ENCODE data around the gene GCDH. TPM values are rescaled to one million over a fixed set of nuclear protein-coding genes. Genes with fewer than 3 reads are reported as not detected.
A peak's percentile ranks its signal among the peaks of the same experiment; 100 is the strongest.
"Not testable (repeated sequence)": the region's sequence is repeated elsewhere in the genome, so short reads cannot be mapped to it uniquely, and the experiment has no call there.

Gene GCDH
- total RNA-seq (2014; rRNA removed; shearing (Covaris generic)): 22.5 and 30.0 TPM in 2 replicates
- 20.0 and 20.7 TPM in 2 replicates for polyA plus RNA-seq (2016; fragmentation: Nextera tagmentation; extraction: Ambion mirVana)

DNA sequence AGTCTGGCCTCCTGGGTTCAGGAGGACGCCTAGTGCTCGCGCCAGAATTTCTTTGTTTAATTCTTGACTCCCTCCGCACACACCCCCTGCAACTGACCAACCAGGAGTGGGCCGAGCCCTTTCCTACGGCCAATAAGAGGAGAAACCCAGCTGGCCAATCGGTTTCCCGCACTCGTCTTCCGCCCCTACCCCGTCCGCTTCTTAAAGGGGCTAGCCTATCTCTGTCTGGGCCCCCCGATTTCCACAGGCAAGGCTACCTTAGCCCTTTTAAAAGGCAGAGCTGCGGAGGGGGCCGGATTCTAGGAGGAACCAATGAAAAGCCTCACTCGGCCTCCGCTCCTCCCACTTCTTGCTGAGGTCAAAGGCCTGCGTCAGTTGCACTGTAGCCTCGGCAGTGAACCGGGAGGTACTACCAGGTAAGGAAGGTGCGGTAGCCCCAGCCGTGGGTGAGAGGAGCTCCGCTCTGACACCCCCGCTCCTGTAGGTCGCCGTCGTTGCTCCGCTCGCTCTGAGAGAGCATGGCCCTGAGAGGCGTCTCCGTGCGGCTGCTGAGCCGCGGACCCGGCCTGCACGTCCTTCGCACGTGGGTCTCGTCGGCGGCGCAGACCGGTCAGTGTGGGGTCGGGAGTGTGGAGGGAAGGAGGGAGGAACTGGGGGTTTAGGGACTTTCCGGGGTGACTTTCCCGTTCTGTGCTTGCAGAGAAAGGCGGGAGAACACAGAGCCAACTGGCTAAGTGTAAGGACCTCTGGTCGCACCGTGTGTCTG is at the start of gene GCDH:
GCDH (plus strand) TSS at position 374 of the 766 bp plus-strand sequence; CDS start at position 519, 145 bp downstream.
- 1% methylated on average over 49 of the region's 49 CpGs for WGBS, 2 experiments (ENCODE audit: low coverage in 1 of 2, low lambda C conversion rate in 2 of 2, missing lambda C conversion rate in 2 of 2)
- Histone ChIP-seq H3K27ac (no peak within 1 kb of the TSS), H3K4me3 (peak within 1 kb of the TSS; percentile 85), H2AFZ (peak within 1 kb of the TSS; percentile 75), H3F3A (ENCODE audit: insufficient read depth) (no peaks in the 10 kb centered on the region), H3K36me3 (ENCODE audit: low read depth) (no peaks in the 10 kb centered on the region), H3K27me3 (replicated peaks; ENCODE audit: insufficient read depth) (no peaks in the 10 kb centered on the region; the same call in 1 of the 2 replicates), H3K4me1 (ENCODE audit: insufficient read depth) (peaks cover 3% of the 10 kb centered on the region; the same call in 1 of the 2 replicates), H3K9ac (peak within 1 kb of the TSS; percentile 72), H3K9me3 (ENCODE audit: low read depth) (no peaks in the 10 kb centered on the region), H3K4me2 (ENCODE audit: unreplicated experiment) (peak within 1 kb of the TSS; percentile 92), H4K20me1 (ENCODE audit: insufficient read depth) (no peaks in the 10 kb centered on the region), H3K9me2 (ENCODE audit: insufficient read depth) (no peaks in the 10 kb centered on the region), H3K79me2 (ENCODE audit: insufficient read depth) (peaks cover 11% of the 10 kb centered on the region; the same call in 1 of the 2 replicates)
- in situ Hi-C loops (cut with MboI): no loop called here
- TF ChIP-seq EZH2phosphoT487 (IDR thresholded peaks at IDR 0.05; ENCODE audit: insufficient read depth, low read depth) (no peak), EZH2 (IDR thresholded peaks at IDR 0.05; ENCODE audit: insufficient read depth, poor library complexity, severe bottlenecking) (no peak)
- peak; percentile 100 for DNase-seq

DNA sequence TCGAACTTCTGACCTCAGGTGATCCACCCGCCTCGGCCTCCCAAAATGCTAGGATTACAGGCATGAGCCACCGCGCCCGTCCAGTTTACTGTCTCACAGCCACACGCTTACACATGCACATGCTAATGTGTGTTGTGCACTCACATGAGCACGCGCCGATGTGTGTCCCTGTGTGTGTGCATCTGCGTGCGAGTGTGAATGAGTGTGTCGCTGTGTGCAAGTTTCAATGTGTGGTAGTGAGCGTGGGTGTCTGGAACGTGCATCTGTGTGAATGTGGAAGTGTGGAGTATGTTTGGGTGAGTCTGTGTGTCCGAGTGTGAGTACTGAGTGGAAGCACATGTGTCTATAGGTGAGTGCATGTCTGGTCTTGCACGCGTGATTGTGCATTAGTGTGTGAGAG is 48.4 kb upstream of the GCDH start:
- Histone ChIP-seq H3K79me2 (ENCODE audit: insufficient read depth) (no peaks in the 10 kb centered on the region), H3F3A (ENCODE audit: insufficient read depth) (0 out of 2 replicates have a peak, but pooled peaks cover 4% of the 10 kb centered on the region), H2AFZ (no peak overlapping the region), H3K9me3 (ENCODE audit: low read depth) (no peaks in the 10 kb centered on the region), H3K27ac (no peak overlapping the region), H3K36me3 (ENCODE audit: low read depth) (no peaks in the 10 kb centered on the region), H3K4me2 (ENCODE audit: unreplicated experiment) (no peak overlapping the region), H3K9me2 (ENCODE audit: insufficient read depth) (no peaks in the 10 kb centered on the region), H3K9ac (no peak overlapping the region), H3K27me3 (replicated peaks; ENCODE audit: insufficient read depth) (peaks cover 34% of the 10 kb centered on the region), H4K20me1 (ENCODE audit: insufficient read depth) (no peaks in the 10 kb centered on the region), H3K4me1 (ENCODE audit: insufficient read depth) (no peaks in the 10 kb centered on the region; the same call in 1 of the 2 replicates), H3K4me3 (no peak overlapping the region)
- 85 to 91% methylated on average over 17 to 18 of the region's 18 CpGs for WGBS, 2 experiments (ENCODE audit: low coverage in 1 of 2, low lambda C conversion rate in 2 of 2, missing lambda C conversion rate in 2 of 2)
- no peak for DNase-seq
- in situ Hi-C loops (cut with MboI): no loop called here
- TF ChIP-seq EZH2 (IDR thresholded peaks at IDR 0.05; ENCODE audit: insufficient read depth, poor library complexity, severe bottlenecking) (no peak), EZH2phosphoT487 (IDR thresholded peaks at IDR 0.05; ENCODE audit: insufficient read depth, low read depth) (no peak)

DNA sequence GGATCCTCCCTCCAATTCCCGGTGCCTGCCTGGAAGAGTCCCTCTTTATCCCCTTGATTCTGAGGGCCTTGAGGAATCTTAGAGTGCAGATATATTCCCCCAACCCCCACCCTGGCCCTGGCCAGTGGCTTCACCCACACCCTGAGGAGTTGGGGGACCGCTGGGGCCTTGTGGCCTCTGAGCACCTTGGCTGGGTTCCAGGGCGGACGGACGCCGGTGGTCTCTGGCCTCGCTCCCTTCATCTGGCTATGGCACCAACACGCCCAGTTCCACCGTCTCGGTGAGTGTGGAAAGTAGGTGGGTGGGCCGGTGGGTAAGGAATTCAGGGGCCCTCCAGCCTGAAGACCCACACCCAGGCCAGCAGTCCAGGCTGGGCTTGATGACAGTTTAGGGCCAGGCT is 47.6 kb upstream of the GCDH start:
- Histone ChIP-seq H3K36me3 (ENCODE audit: low read depth) (no peaks in the 10 kb centered on the region), H3K27me3 (replicated peaks; ENCODE audit: insufficient read depth) (peaks cover 28% of the 10 kb centered on the region), H4K20me1 (ENCODE audit: insufficient read depth) (no peaks in the 10 kb centered on the region), H3K27ac (no peak overlapping the region), H3K9ac (no peak overlapping the region), H3K4me1 (ENCODE audit: insufficient read depth) (no peaks in the 10 kb centered on the region; the same call in 1 of the 2 replicates), H3K9me3 (ENCODE audit: low read depth) (no peaks in the 10 kb centered on the region), H3K9me2 (ENCODE audit: insufficient read depth) (no peaks in the 10 kb centered on the region), H3K4me3 (no peak overlapping the region), H3K79me2 (ENCODE audit: insufficient read depth) (no peaks in the 10 kb centered on the region), H3K4me2 (ENCODE audit: unreplicated experiment) (no peak overlapping the region), H2AFZ (no peak overlapping the region), H3F3A (ENCODE audit: insufficient read depth) (0 out of 2 replicates have a peak, but pooled peaks cover 4% of the 10 kb centered on the region)
- TF ChIP-seq EZH2phosphoT487 (IDR thresholded peaks at IDR 0.05; ENCODE audit: insufficient read depth, low read depth): no peak
- TF ChIP-seq EZH2 (IDR thresholded peaks at IDR 0.05; ENCODE audit: insufficient read depth, poor library complexity, severe bottlenecking): no peak
- 56 to 69% methylated on average over 11 of the region's 11 CpGs for WGBS, 2 experiments (ENCODE audit: low coverage in 1 of 2, low lambda C conversion rate in 2 of 2, missing lambda C conversion rate in 2 of 2)
- DNase-seq: no peak
- in situ Hi-C loops (cut with MboI): no loop called here

DNA sequence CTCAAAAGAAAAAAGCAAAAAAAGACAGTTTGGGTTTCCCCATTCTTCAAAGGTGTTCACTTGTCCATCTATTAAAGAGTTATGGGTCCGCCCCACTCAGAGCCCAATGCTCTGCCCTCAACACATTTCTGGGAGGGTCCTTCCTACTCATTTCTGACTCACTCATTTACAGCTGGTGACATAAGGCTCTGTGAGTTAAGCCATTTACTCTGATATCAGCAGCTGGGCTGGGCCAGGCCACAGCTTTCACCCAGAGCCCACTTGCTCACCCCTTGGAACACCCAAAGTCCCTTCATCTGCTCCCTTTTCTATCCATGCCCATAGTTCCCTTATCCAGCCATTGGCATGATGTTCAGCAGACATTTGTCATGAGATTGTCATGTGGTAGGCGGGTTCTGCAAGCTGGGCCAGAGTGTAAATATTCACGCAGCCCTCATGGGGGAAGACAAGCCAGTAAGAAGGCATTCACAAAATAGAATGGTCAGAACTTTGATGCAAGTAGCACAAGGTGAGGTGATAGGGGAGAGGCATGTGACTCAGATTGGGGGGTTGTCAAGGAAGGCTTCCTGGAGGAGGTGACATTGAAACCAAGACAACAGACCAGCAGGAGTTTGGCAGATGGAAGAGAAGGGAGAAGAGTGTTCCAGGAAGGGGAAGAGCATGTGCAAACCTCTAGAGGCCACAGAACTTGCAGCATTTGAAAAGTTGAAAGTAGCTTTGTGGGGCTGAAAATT is 46.8 kb upstream of the GCDH start:
- no peaks in the 10 kb centered on the region for H4K20me1 ChIP-seq (ENCODE audit: insufficient read depth)
- H3F3A ChIP-seq (ENCODE audit: insufficient read depth): 0 out of 2 replicates have a peak, but pooled peaks cover 4% of the 10 kb centered on the region
- no peaks in the 10 kb centered on the region; the same call in 1 of the 2 replicates for H3K4me1 ChIP-seq (ENCODE audit: insufficient read depth)
- H3K36me3 ChIP-seq (ENCODE audit: low read depth): no peaks in the 10 kb centered on the region
- no peaks in the 10 kb centered on the region for H3K9me3 ChIP-seq (ENCODE audit: low read depth)
- no peak for DNase-seq
- in situ Hi-C loops (cut with MboI): no loop called here
- no peak overlapping the region for H3K4me2 ChIP-seq (ENCODE audit: unreplicated experiment)
- no peak overlapping the region for H3K27ac ChIP-seq
- H3K9ac ChIP-seq: no peak overlapping the region
- peaks cover 20% of the 10 kb centered on the region for H3K27me3 ChIP-seq (replicated peaks; ENCODE audit: insufficient read depth)
- H3K4me3 ChIP-seq: no peak overlapping the region
- 46 to 67% methylated on average over 3 of the region's 3 CpGs for WGBS, 2 experiments (ENCODE audit: low coverage in 1 of 2, low lambda C conversion rate in 2 of 2, missing lambda C conversion rate in 2 of 2)
- no peak for TF ChIP-seq EZH2phosphoT487 (IDR thresholded peaks at IDR 0.05; ENCODE audit: insufficient read depth, low read depth)
- TF ChIP-seq EZH2 (IDR thresholded peaks at IDR 0.05; ENCODE audit: insufficient read depth, poor library complexity, severe bottlenecking): no peak
- H2AFZ ChIP-seq: no peak overlapping the region
- H3K79me2 ChIP-seq (ENCODE audit: insufficient read depth): no peaks in the 10 kb centered on the region
- no peaks in the 10 kb centered on the region for H3K9me2 ChIP-seq (ENCODE audit: insufficient read depth)

DNA sequence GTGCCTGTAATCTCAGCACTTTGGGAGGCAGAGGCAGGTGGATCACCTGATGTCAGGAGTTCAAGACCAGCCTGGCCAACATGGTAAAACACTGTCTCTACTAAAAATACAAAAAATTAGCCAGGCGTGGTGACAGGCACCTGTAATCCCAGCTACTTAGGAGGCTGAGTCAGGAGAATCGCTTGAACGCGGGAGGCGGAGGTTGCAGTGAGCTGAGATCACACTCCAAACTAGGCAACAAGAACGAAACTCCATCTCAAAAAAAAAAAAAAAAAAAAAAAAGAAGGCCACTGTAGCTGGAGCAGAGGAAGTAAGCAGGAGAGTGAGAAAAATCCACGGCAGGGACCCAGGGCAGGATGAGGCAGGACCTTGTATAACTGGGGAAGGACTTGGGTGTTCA is 44.3 kb upstream of the GCDH start:
- H3K4me3 ChIP-seq; H3K9me3 ChIP-seq (ENCODE audit: low read depth); H3K9me2 ChIP-seq (ENCODE audit: insufficient read depth); H3K36me3 ChIP-seq (ENCODE audit: low read depth); H3K4me1 ChIP-seq (ENCODE audit: insufficient read depth); H3K4me2 ChIP-seq (ENCODE audit: unreplicated experiment); H3K79me2 ChIP-seq (ENCODE audit: insufficient read depth); in situ Hi-C loops (cut with MboI); DNase-seq; H3K27me3 ChIP-seq (replicated peaks; ENCODE audit: insufficient read depth); H4K20me1 ChIP-seq (ENCODE audit: insufficient read depth); H2AFZ ChIP-seq; H3K9ac ChIP-seq; H3F3A ChIP-seq (ENCODE audit: insufficient read depth); H3K27ac ChIP-seq: not testable (repeated sequence)
- 63 to 67% methylated on average over 7 of the region's 7 CpGs for WGBS, 2 experiments (ENCODE audit: low coverage in 1 of 2, low lambda C conversion rate in 2 of 2, missing lambda C conversion rate in 2 of 2)

Measured in GM23248 (cell line).